ENCODE measurements around the gene POU3F1. TPM values are rescaled to one million over a fixed set of nuclear protein-coding genes. Genes with fewer than 3 reads are reported as not detected.

POU3F1 gene
- total RNA-seq, 2 experiments from 2014 or later: 0.13 TPM; not detected in 1

GRCh38 chr1:37998089-37998808, 48.3 kb downstream of the POU3F1 start:
- Histone ChIP-seq H3K4me1 (ENCODE audit: insufficient read depth, low read length, poor library complexity, severe bottlenecking) (peaks cover 47% of the 10 kb centered on the region), H3K36me3 (ENCODE audit: insufficient read depth, low read length) (no peaks in the 10 kb centered on the region), H2AFZ (ENCODE audit: low read length) (no peak overlapping the region), H3K4me3 (ENCODE audit: low read depth, low read length, poor library complexity, severe bottlenecking) (no peak overlapping the region), H3K27ac (ENCODE audit: low read depth, low read length, poor library complexity, severe bottlenecking) (no peak overlapping the region), H3K4me2 (ENCODE audit: low read length) (no peak overlapping the region), H3K79me2 (ENCODE audit: insufficient read depth, low read depth, low read length) (no peaks in the 10 kb centered on the region), H4K20me1 (ENCODE audit: insufficient read depth, low read length) (no peaks in the 10 kb centered on the region), H3K9me3 (ENCODE audit: low read length) (no peaks in the 10 kb centered on the region), H3K9me2 (ENCODE audit: insufficient read depth, low read length) (no peaks in the 10 kb centered on the region)
- ChIA-PET CTCF (ENCODE audit: unreplicated experiment) (no interaction called here), POLR2A (no interaction called here)
- DNase-seq (ENCODE audit: low spot score): no peak
- intact Hi-C loops (cut with micrococcal nuclease; ENCODE audit: unreplicated experiment): no loop called here
- TF ChIP-seq CTCF (conservative IDR thresholded peaks at IDR 0.05; ENCODE audit: low read length) (no peak), EZH2phosphoT487 (IDR thresholded peaks at IDR 0.05; ENCODE audit: borderline replicate concordance, low read depth, low read length) (no peak)
- no TSS peak for BruUV-seq (replicated peaks)

- Histone ChIP-seq H3K9me3 (ENCODE audit: low read length) (no peaks in the 10 kb centered on the region), H3K4me2 (ENCODE audit: low read length) (no peak overlapping the region), H3K79me2 (ENCODE audit: insufficient read depth, low read depth, low read length) (no peaks in the 10 kb centered on the region), H3K36me3 (ENCODE audit: insufficient read depth, low read length) (no peaks in the 10 kb centered on the region), H3K27ac (ENCODE audit: low read depth, low read length, poor library complexity, severe bottlenecking) (no peak overlapping the region), H3K9me2 (ENCODE audit: insufficient read depth, low read length) (no peaks in the 10 kb centered on the region), H2AFZ (ENCODE audit: low read length) (no peak overlapping the region), H3K4me3 (ENCODE audit: low read depth, low read length, poor library complexity, severe bottlenecking) (no peak overlapping the region), H4K20me1 (ENCODE audit: insufficient read depth, low read length) (no peaks in the 10 kb centered on the region), H3K4me1 (ENCODE audit: insufficient read depth, low read length, poor library complexity, severe bottlenecking) (peaks cover 47% of the 10 kb centered on the region)
- intact Hi-C loops (cut with micrococcal nuclease; ENCODE audit: unreplicated experiment): no loop called here
- no peak for DNase-seq (ENCODE audit: low spot score)
- TF ChIP-seq CTCF (conservative IDR thresholded peaks at IDR 0.05; ENCODE audit: low read length) (no peak), EZH2phosphoT487 (IDR thresholded peaks at IDR 0.05; ENCODE audit: borderline replicate concordance, low read depth, low read length) (no peak)
- CTCF ChIA-PET (ENCODE audit: unreplicated experiment): no interaction called here
- POLR2A ChIA-PET: no interaction called here
- BruUV-seq (replicated peaks): no TSS peak
These were observed 49.1 kb downstream of the POU3F1 start for GRCh38 chr1:37997256-37998088.
